Measurements from ENCODE around the gene GPC6.

Gene GPC6

DNA sequence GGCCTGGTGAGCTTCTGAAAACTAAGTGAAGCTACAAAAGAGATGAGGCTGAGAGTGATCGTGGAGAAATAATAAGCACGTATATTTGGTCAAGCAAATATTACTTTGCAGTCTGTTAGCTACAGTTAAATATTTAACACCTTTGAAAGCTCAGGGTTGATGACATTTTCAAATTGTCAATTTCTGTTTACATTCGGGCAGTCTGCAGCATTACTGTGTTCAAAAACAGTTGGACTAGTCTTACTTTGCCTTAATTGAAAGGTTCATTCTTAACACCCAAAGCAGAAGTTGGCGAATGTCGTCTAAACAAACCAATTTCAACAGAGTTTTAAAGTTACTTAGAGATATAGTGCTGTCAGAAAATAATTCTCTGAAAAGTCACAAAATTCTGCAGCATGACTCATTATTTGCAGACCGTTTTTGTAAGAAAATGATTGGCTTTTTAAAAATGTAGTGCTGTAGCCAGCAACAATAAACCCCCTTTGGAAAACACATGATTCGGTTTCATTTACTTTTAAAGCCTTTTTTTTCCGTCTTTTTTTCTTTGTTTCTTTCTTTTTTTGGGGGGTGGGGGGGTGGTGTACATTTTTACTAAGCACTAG is 549.0 kb downstream of the GPC6 start:
- DNase-seq (ENCODE audit: low read depth): no peak

DNA sequence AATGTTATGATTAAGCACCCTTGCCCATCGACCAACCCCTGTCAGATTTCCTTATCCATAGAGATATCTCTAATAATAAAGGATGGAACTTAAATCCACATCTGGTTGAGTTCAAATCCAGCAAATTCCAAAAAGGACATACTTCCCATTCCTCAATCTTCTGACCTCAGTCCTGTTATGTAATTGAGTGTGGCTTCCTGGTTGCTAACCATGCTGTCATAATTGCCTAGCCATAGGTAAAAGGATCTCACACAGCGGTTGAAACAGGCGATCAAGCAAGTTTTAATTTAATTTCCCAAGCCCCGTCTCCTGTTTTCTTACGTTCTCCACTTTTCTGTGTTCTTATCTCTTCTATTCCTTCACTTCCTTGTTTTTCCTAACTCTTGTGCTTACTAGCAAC is 550.3 kb downstream of the GPC6 start:
- DNase-seq (ENCODE audit: low read depth): no peak

DNA sequence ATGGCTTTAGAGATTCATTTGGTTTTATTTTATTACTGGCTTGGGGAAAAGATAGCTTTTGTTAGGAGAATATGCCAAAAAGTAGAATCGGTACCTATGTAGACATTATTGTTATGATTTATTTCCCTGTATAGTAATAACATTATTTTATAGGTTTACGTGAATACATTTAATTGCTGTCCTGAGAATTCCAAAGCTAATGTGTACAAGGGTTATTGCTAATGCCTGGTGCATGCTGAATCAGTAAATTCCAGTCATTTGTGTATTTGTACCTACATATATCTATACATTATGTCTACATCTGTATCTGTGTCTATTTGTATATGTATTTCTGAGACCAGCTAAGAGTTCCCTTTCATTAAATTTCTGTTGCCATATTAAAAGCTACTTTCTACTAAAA is 550.9 kb downstream of the GPC6 start:
- no peak for DNase-seq (ENCODE audit: low read depth)

DNA sequence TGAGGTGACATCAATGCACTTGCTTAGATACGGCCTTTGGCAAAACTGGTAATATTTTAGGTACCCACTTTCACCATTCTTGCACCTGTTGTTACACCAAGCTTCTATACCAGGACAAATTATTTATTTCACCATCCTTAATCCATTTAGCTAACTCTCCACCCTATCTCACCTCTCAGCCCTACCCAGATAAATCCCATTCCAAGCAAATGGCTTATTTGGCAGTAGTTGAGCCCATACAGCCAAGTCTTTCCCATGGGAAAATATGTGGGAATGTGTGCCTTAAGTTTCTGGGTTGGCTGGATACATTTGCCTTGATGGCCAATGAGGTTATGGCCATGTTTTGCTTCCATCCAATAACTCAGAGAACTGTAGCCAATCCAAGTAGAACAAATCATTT is 551.9 kb downstream of the GPC6 start:
- DNase-seq (ENCODE audit: low read depth): no peak

DNA sequence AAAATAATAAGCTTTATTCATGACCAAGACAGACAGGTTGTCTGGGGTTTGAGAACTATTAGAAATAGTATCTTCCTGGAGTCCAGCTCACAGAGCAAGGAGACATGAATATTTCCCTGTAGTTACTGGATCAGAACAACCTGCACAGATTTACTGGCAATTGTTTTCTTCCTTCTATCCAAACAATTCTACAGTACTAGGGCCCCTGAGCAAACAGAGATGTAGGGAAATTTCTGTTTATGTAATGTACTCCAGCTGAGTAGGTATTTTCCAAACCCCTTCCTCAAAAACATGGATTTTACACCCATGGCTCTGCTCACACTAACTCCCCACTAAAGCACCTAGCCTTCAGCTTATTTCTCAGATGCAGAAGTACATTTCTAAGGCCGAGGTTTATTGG is 557.6 kb downstream of the GPC6 start:
- DNase-seq (ENCODE audit: low read depth): no peak

DNA sequence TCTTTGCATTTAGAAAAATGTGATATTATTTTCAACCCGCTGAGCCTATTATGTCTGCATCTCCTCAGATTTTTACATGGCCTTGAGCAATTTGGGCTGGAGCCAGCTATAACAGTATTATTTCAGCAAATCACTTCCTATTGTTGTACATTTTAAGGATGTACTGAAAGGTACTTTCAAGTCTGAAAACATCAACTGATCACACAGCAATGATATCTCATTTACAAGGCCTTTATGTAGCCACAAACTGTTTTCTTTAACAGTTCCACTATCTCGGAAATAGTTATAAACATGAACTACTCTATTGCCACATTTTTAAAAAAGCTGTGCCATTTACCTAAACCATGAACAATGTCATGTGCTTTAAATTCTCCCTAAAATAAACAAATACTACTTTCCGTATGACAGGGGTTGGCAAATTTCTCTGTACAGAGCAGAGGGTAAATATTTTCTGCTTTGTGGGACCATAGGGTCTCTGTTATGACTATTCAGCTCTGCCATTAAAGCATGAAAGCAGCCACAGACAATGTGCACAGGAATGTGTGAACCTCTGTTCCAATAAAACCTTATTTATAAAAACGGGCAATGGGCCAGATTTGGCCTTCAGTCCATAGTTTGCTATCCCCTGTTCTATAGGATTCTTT is 560.4 kb downstream of the GPC6 start:
- DNase-seq (ENCODE audit: low read depth): no peak

DNA sequence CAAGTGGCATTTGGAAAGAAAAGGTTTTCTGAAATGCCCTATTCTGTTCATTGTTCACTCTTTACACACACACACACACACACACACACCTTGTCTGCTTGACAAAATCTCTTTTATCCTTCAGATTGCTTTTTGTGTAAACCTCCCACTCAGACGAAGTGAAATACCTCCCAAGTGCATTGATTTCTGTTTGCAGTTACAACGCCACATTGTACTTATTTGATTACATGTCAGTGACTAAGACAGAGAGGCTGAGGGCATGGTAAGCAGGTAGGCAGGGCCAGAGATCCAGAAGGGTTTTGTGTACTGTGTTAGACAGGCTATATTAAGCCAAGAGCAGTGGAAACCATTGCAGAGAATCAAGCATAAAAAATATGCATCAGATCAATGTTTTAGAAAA is 561.8 kb downstream of the GPC6 start:
- no peak for DNase-seq (ENCODE audit: low read depth)

DNA sequence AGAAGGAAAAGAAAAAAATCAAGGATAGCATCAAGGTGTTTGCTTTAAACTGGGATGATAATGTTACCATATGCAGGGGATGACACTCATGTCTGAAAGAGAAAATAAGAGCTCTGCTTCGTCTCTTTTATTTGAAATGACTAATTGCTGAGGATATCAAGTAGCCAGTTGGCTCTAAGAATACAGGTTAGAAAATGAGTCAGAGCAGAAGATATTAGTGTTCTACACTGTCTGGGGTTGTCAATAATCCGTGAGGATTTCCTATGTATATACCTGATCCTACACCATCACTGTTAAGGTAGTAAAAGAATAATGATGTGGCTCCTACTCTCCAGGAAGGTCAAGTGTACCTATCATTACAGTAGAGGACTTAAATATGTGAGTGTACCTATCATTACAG is 562.5 kb downstream of the GPC6 start:
- DNase-seq (ENCODE audit: low read depth): no peak

DNA sequence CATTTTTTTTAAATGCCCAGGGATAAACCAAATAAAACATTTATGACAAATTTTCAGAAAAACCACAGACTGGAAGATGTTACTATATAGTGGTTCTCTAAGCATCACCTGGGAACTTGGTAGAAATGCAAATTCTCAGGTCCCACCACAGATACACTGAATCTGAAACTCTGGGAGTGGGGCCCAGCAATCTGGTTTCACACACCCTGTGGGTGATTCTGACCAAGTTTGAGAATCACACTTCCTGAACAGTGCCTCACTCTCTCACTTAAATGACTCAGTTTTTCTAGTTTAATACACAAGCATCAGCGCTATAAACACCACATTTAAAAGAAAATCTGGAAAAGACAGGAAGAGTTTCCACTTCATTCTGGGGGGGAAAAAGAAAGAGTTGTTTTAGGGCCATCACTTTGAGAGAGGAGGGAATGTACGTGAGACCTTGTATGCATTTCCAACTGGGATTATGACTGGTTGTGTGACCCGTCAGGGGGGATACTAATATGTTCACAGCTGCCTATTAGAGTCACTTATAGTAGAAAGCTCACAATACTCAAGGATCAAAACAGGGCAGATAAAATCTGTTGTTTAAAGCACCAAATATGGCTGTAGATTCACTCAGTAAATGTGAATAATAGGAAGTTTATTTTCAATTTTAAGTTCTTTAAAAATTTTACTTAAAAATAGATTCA is 567.7 kb downstream of the GPC6 start:
- peak; percentile 30 for DNase-seq (ENCODE audit: low read depth)

DNA sequence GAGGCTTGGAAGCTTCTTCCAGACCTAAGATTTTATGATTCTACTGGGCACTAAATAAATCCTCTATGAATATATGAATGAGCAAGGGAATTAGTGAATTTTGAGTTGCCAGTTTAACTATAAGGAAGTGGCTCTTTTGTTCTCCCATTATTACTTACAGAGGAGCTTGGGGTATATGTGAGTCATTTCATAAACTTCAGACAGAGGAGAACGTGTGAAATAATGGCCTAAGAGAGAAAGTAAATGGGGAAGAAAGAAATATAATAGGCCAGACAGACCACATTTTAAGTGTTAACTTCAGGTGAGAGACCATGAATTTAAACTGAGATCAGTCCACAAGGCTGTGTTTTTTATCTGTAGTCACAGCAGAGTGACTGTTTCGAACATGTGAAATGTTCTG is 570.9 kb downstream of the GPC6 start:
- no peak for DNase-seq (ENCODE audit: low read depth)

DNA sequence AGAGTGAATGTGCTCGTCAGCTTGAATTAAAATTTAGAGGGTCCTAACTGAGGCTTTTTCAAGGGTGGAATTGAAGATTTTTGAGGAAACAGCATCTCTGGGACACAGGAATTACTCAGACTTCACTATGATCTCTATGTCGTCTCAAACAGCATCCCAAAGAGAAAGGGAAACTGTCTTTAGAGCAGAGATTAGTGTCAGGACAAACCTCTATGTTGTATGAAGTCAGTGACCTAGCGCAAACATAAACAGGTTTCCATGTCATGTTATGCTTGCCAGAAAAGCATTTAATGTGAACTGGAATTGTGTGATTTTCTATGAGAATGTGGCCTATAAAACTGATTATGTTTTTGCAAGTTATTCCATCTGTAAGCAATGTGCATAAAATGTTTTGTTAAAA is 573.7 kb downstream of the GPC6 start:
- no peak for DNase-seq (ENCODE audit: low read depth)

DNA sequence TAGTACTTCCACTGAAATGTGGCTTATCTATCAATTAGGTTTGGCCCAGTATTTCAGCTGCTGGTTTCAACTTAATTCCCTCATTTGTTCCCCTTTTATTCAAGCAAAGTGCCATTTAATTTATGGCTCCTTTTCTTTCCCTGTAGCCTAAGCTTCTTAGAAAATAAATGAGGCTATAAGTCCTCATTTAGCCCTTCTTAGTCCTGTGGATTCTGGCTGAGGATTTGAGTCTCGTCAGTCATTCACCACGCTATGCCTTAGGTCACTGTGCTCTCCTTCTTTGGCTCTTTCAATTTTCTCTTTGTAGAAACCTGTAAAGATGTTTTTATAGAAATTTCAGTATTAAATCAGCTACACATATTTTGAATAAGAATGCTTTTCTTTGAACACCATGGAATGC is 579.1 kb downstream of the GPC6 start:
- no peak for DNase-seq (ENCODE audit: low read depth)

DNA sequence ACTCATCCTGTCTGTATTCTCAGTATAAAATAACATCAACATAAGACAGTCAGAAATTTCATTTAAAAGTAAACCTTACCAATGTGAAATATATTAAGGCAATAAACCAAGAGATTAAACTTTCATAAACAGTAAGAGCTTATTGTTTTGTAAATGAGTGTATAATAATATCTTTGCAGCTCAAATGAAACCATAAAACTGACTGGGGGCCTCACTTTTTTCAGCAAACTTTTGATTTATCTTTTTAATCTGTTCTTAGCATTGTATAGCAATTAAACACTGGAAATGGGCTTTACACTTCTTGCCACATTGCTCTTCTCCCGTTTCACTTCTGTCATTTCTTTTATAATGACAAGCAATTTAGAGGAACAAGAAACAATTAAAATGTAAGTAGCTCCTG is 580.3 kb downstream of the GPC6 start:
- no peak for DNase-seq (ENCODE audit: low read depth)

DNA sequence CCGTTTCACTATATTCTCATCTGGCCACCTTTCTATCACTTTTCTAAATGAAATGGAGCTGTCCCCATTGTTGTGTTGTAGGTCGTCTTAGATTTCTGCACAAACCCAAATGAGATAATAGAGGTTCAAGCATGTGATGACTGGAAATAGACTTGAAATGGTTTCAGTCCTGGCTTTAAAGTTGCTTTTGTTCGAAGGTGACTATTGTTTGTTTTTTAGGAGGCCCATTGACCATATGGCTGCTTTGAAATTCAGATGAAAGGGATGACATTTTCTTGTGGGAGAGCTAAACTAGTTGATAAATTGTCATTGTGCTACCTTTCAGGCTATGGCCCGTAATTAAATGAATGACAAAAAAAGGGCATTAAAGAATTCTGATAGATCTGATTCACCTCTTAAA is 583.7 kb downstream of the GPC6 start:
- DNase-seq (ENCODE audit: low read depth): no peak

DNA sequence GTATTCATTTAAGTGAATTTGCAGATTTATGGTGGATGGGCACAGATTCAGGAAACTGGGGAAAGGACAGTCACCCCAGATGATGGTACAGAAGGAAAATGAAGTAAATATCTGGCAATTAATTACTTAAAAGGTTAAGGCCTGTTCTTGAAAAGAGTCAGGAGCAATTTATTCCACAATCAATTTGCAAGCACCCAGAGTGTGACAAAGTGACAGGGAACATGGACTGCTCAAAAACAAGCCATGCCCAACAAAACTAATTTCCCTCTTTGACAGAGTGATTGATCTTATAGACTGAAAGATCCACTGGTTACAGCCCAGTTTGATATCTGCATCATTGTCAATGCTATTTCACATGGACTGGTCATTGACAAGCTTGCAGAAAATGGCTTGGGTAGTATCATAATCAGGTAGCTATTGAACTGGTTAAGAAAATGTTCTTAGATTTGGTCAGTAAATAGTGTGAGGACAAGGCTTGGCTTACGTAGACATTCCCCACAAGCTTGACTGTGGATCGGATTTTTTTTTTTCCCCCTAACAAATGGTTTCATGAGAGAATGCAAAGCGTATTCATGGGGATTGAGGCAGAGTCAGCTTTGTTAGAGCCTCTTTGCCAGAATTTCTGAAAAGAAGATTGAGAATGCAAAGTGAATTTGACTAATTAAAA is 584.6 kb downstream of the GPC6 start:
- no peak for DNase-seq (ENCODE audit: low read depth)

DNA sequence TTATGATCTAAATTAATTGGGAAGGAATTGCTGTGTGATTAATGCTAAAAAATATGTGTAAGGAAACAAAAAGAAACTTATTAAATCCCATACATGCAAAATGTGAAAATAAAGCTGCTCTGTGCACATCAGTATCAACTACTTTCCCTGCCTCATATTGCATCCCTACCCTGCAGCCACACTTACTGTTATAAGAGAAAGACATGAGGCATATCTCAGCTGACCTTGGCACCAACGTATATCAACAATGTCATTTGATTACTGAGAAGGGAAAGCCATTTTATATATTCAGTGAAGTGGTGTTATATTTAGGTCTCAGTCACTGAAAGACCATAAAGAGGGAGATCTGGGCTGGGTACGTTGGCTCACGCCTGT is 585.1 kb downstream of the GPC6 start:
- no peak for DNase-seq (ENCODE audit: low read depth)

DNA sequence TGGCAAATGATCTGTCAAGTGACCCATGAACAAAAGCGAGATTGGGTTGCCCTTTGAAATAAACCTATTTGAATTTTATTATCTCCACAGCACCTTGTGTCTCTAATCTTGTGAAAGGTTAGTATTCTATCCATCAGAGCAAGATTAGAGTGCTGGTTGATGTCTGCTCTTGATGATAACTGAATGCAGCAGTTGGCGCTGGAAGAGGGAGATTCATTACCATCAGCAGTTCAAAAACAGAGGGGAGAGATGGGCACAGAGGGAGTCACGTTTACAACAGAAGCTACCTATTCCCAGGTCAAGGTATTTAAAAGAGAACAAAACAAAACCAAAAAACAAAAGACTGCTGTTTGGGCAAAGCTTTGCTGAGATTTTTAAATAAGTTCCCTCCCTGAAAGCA is 588.1 kb downstream of the GPC6 start:
- no peak for DNase-seq (ENCODE audit: low read depth)

DNA sequence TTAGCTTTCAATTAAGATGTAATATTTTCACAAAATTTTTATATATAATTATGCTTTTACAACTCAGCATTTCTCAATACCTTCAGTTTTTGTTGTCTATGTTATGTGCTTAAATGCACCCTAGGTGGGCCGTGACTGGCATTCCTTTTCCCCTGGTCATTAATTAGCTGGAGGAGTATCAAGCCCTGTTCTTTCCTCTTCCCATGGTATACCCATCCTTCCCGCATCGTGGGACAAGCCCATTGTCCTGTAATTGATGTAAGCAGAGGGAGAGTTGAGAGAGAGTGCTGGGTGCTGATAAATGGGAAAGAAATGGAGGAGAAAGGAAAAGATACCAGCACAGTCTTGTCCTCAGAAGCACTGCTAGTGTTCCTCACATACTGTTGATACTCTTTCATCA is 591.7 kb downstream of the GPC6 start:
- DNase-seq (ENCODE audit: low read depth): no peak

DNA sequence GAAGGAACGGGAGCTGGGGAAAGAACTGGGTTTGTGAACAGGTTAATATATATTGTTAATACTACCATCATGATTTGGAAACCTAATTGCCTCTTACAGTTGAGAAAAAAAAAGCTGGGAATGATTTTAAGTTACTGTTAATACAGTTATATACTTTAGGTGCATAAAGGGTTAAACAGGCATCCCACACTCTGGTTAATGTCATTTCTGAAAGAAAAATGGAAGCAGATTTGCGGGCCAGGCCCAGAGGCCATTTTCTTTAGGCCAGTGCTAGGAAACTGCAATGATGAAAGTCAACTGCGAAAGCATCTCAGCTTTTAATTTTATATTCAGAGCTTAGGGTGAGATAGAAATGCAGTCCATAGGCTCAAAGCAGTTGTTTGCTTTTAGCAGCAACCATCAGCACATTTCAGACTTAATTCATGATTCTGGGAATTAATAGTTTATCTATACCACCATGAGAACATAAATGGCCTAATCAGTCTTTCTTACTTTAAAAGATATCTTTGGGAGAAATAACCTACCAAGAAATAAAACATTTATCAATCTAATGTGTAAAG is 592.8 kb downstream of the GPC6 start:
- DNase-seq (ENCODE audit: low read depth): no peak

DNA sequence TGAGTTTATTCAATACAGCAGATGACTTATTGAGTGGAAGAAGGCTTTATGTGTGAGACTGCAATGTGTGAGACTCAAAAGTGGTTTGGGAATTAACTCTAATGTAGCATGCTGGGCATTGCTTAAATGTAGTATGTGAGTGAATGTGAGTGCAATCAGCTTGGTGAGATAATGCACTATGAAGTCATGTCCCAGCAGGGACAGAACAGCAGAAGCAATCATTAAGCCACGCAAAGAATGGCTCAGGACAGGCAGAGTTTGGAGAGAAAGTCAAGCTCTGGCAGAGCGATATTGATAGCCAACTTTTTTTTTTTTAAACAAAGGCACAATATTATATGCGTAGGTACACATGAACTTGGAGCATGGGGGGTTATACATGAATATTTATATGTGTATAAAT is 597.7 kb downstream of the GPC6 start:
- no peak for DNase-seq (ENCODE audit: low read depth)

DNA sequence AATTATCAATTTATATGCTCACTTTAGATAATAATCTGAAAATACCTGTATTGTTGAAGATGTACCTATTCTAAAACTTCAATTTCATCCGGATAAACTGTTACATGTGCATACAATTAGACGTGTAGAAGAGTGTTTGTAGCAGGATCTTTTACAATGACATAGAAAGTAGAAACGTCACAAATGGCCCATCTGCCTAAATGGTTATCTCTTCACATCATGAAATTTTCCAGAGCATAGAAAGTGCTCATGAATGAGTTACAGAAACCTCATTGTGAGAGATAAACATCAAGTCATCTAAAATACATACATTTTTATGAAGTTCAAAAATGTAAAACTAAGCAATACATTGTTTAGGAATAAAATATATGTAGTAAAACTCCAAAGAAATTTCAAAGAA is 607.4 kb downstream of the GPC6 start:
- DNase-seq (ENCODE audit: low read depth): no peak

DNA sequence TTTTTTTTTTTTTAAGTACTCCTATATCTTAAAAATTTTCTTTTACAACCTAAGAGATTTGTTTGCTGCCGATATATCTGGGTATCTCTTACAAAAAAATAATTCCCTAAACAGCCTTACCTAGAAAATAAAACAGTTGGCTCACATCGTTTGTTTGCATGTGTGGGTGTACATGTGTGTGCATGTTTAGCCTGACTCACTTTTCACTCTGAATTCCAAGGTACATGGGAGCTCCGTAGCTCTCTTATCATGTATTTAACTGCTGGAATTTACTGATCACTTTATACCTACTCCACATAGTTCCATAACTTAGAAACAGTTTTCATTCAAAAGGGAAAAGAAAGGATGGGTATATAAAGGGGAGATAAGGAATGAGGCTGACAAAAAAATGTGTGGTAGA is 616.5 kb downstream of the GPC6 start:
- DNase-seq (ENCODE audit: low read depth): no peak

DNA sequence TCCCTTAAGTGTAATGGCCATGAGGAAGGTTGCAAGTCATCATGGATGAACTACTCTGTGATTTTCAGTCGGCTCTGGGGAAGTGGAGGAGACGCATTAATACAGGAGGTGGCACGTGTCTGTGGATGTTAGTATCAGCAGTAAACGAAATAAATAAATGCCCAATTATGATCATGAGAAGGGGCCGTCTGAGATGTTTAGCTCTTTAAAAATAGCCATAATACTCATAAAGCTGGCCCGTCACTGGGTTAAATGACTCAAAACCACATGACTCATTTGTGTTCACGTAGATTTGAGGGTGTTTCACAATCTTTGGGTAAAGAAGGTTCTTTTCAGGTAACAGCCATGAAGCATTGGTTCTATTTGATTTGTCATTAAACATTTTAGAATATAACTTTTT is 620.6 kb downstream of the GPC6 start:
- DNase-seq (ENCODE audit: low read depth): no peak
